Smooth muscle cell (in vitro differentiated cells): ENCODE measurements around the gene MAPK6. TPM values are rescaled to one million over a fixed set of nuclear protein-coding genes. Genes with fewer than 3 reads are reported as not detected.

ENCODE experiments used
- DNase-seq: peaks from one replicate; lab custom pipeline; 2025; ENCODE audit not compliant: unreplicated experiment; lab: John Stamatoyannopoulos, UW
- H2AFZ ChIP-seq: fragments of 200-600 bp; sonication (generic); 2 replicates; pipeline ENCODE4 v1.6.0; 2016; ENCODE audit warnings: antibody characterized with exemption, low read depth, mild to moderate bottlenecking
- H3F3A ChIP-seq: fragments of 200-600 bp; sonication (generic); 2 replicates; pipeline ENCODE4 v1.6.0; 2017; ENCODE audit warnings: antibody characterized with exemption, low read depth
- H3K27ac ChIP-seq: fragments of 200-600 bp; sonication (generic); 2 replicates; pipeline ENCODE4 v1.5.1; 2016; ENCODE audit warnings: low read depth, mild to moderate bottlenecking
- H3K27me3 ChIP-seq: fragments of 200-600 bp; sonication (generic); 2 replicates; pipeline ENCODE4 v1.6.1; 2016; ENCODE audit warnings: low read depth, mild to moderate bottlenecking
- H3K36me3 ChIP-seq: fragments of 200-600 bp; sonication (generic); 2 replicates; pipeline ENCODE4 v1.5.1; 2016; ENCODE audit warnings: low read depth
- H3K4me1 ChIP-seq: fragments of 200-600 bp; sonication (generic); 2 replicates; pipeline ENCODE4 v1.5.1; 2016; ENCODE audit warnings: low read depth
- H3K4me2 ChIP-seq: fragments of 200-600 bp; sonication (generic); 2 replicates; pipeline ENCODE4 v1.6.0; 2016; ENCODE audit warnings: mild to moderate bottlenecking
- H3K4me3 ChIP-seq: fragments of 200-600 bp; sonication (generic); 2 replicates; pipeline ENCODE4 v1.5.1; 2016; ENCODE audit warnings: mild to moderate bottlenecking
- H3K79me2 ChIP-seq: fragments of 200-600 bp; sonication (generic); 2 replicates; pipeline ENCODE4 v1.6.0; 2016; ENCODE audit warnings: low read depth, mild to moderate bottlenecking
- H3K9ac ChIP-seq: fragments of 200-600 bp; sonication (generic); 2 replicates; pipeline ENCODE4 v1.6.0; 2016; ENCODE audit warnings: low read depth
- H3K9me3 ChIP-seq: fragments of 200-600 bp; sonication (generic); replicated peaks from 2 replicates; pipeline ENCODE4 v1.5.1; 2016; ENCODE audit warnings: low read depth
- H4K20me1 ChIP-seq: fragments of 200-600 bp; sonication (generic); 2 replicates; pipeline ENCODE4 v1.6.0; 2016; ENCODE audit warnings: low read depth
- CTCF ChIP-seq: fragments of 200-600 bp; sonication (generic); IDR thresholded peaks from 2 replicates; pipeline ENCODE4 v1.5.1; 2017; ENCODE audit warnings: borderline replicate concordance, mild to moderate bottlenecking, antibody characterized with exemption; ENCODE audit not compliant: insufficient read depth, poor library complexity, severe bottlenecking
- WGBS: methylation state at CpG from one replicate; pipeline ENCODE4 v1.1.7; 2016; ENCODE audit warnings: low lambda C conversion rate; 5-methylcytosine and 5-hydroxymethylcytosine counted together
- polyA plus RNA-seq: library from polyadenylated mRNA; unstranded; fragments of >200 nt; fragmentation: Nextera tagmentation; extraction: Ambion mirVana; gene quantifications from 2 replicates; pipeline ENCODE4 v1.2.1, GENCODE V29; 2016
- total RNA-seq: library from RNA; depleted of rRNA; stranded (reverse); fragments of >200 nt; gene quantifications from 2 replicates; pipeline ENCODE4 v1.2.3, GENCODE V29; 2014

The MAPK6 gene
- total and polyA plus RNA-seq, 2 experiments from 2014 or later = 38.6 to 107 TPM

- Histone ChIP-seq H3K27ac (no peak overlapping the region), H3K79me2 (peaks cover 100% of the 10 kb centered on the region), H3K4me2 (no peak overlapping the region), H4K20me1 (peaks cover 100% of the 10 kb centered on the region), H3K36me3 (no peaks in the 10 kb centered on the region), H3K4me3 (no peak overlapping the region), H3K4me1 (no peaks in the 10 kb centered on the region), H3F3A (peaks cover 5% of the 10 kb centered on the region), H2AFZ (no peak overlapping the region), H3K9me3 (no peaks in the 10 kb centered on the region), H3K9ac (no peak overlapping the region), H3K27me3 (no peaks in the 10 kb centered on the region)
- no peak for TF ChIP-seq CTCF
- no peak for DNase-seq
- WGBS = 92% methylated on average over 7 of the region's 7 CpGs
These were observed 12.5 kb downstream of the MAPK6 start for GRCh38 chr15:52031556-52031955.

GRCh38 chr15:52037889-52038505 lies 19.0 kb downstream of the MAPK6 start:
- peaks cover 24% of the 10 kb centered on the region for H3K4me1 ChIP-seq
- peaks cover 15% of the 10 kb centered on the region for H3F3A ChIP-seq
- no peak overlapping the region for H3K9ac ChIP-seq
- H3K4me3 ChIP-seq = no peak overlapping the region
- no peak overlapping the region for H2AFZ ChIP-seq
- DNase-seq = no peak
- H3K36me3 ChIP-seq = no peaks in the 10 kb centered on the region
- TF ChIP-seq CTCF = no peak
- H3K27me3 ChIP-seq = no peaks in the 10 kb centered on the region
- H3K79me2 ChIP-seq = peaks cover 99% of the 10 kb centered on the region
- peaks cover 100% of the 10 kb centered on the region for H4K20me1 ChIP-seq
- no peaks in the 10 kb centered on the region for H3K9me3 ChIP-seq
- H3K4me2 ChIP-seq = peak overlapping the region; percentile 19
- H3K27ac ChIP-seq = peak overlapping the region; percentile 25
- 75% methylated on average over 2 of the region's 2 CpGs for WGBS

- no peaks in the 10 kb centered on the region for H3K27me3 ChIP-seq
- TF ChIP-seq CTCF = no peak
- H3K79me2 ChIP-seq = peaks cover 99% of the 10 kb centered on the region
- H3K36me3 ChIP-seq = no peaks in the 10 kb centered on the region
- WGBS = 59% methylated on average over 3 of the region's 3 CpGs
- H3K4me2 ChIP-seq = peak overlapping the region; percentile 71
- H3K9ac ChIP-seq = peak overlapping the region; percentile 29
- peak overlapping the region; percentile 73 for H3K27ac ChIP-seq
- H4K20me1 ChIP-seq = peaks cover 100% of the 10 kb centered on the region
- peaks cover 24% of the 10 kb centered on the region for H3K4me1 ChIP-seq
- H3F3A ChIP-seq = peaks cover 10% of the 10 kb centered on the region
- H3K9me3 ChIP-seq = no peaks in the 10 kb centered on the region
- DNase-seq = no peak
- no peak overlapping the region for H2AFZ ChIP-seq
- H3K4me3 ChIP-seq = no peak overlapping the region
These were observed 21.1 kb downstream of the MAPK6 start for GRCh38 chr15:52039925-52040781.
